ENCODE measurements around the gene MCOLN1. TPM values are rescaled to one million over a fixed set of nuclear protein-coding genes. Genes with fewer than 3 reads are reported as not detected.

The MCOLN1 gene
- total and polyA plus RNA-seq, 2 of the 8 experiments (the other 6 are each of a cell fraction or from before 2014, with no cell fraction given) = 19.1 to 40.0 TPM

- no peak overlapping the region for H2AFZ ChIP-seq (ENCODE audit: low read length)
- DNase-seq (ENCODE audit: low read depth in 1 of 2, low spot score in 2 of 2) = peak; percentile 47 to 83
- no peak overlapping the region for H4K91ac ChIP-seq (replicated peaks; ENCODE audit: insufficient read length, low read length)
- no peaks in the 10 kb centered on the region for H3K79me1 ChIP-seq (ENCODE audit: low read depth, low read length)
- peak overlapping the region; percentile 71 to 86 for H3K4me2 ChIP-seq (ENCODE audit: insufficient read depth in 1 of 2, low read depth in 2 of 2, low read length in 2 of 2)
- H3K36me3 ChIP-seq (ENCODE audit: control insufficient read depth in 2 of 4, insufficient read depth in 4 of 4, low read length in 3 of 4) = peaks cover 0 to 8% (median 3%) of the 10 kb centered on the region in 4 experiments; a peak in 4 of 8 replicates
- no peak overlapping the region for H2BK20ac ChIP-seq (ENCODE audit: low read length)
- no peak overlapping the region for H2BK15ac ChIP-seq (ENCODE audit: low read length)
- ChIA-PET POLR2A (ENCODE audit: partially characterized antibody) (interaction anchor here (1.0 to 7.6 kb wide), 10 partner anchors 10 to 265 kb away, joined by 3 to 80 read pairs (median 5); partner anchors contain the start of genes MCOLN1 and ZNF358), CTCF (ENCODE audit: partially characterized antibody) (interaction anchor here (0.9 to 1.5 kb wide), 7 partner anchors 10 to 147 kb away, joined by 3 to 6 read pairs (median 3); partner anchors contain the start of genes MCOLN1 and PEX11G)
- H4K5ac ChIP-seq (ENCODE audit: insufficient read length, low read depth, low read length) = peak overlapping the region; percentile 70
- H3K14ac ChIP-seq (ENCODE audit: insufficient read length) = no peak overlapping the region
- H3K18ac ChIP-seq (ENCODE audit: extremely low read depth, low read length) = peak overlapping the region; percentile 80
- peak overlapping the region; percentile 67 for H3K56ac ChIP-seq (replicated peaks; ENCODE audit: insufficient read length, low read depth, low read length)
- no peak overlapping the region for H3K27ac ChIP-seq (ENCODE audit: low read depth, low read length)
- FAIRE-seq = no peak
- no peak overlapping the region for H2AK5ac ChIP-seq (ENCODE audit: low read depth, low read length)
- H3K79me2 ChIP-seq (ENCODE audit: control insufficient read depth in 1 of 2, insufficient read depth in 2 of 2, low read length in 2 of 2) = no peaks in the 10 kb centered on the region
- no peak overlapping the region for H2BK12ac ChIP-seq (ENCODE audit: low read depth, low read length)
- H3K9me3 ChIP-seq (ENCODE audit: insufficient read depth in 2 of 2, low read depth in 1 of 2, low read length in 1 of 2) = no peaks in the 10 kb centered on the region
- peaks cover 0 to 6% (median 3%) of the 10 kb centered on the region in 4 experiments; a peak in 4 of 7 replicates for H3K4me1 ChIP-seq (replicated peaks in 1 of 4; ENCODE audit: control insufficient read depth in 3 of 4, insufficient read depth in 4 of 4, low read length in 3 of 4)
- no peak overlapping the region for H3K23ac ChIP-seq (ENCODE audit: insufficient read length)
- peak overlapping the region; percentile 36 to 58 (median 52) for H3K9ac ChIP-seq (replicated peaks in 1 of 4; ENCODE audit: extremely low read depth in 1 of 4, low read depth in 3 of 4, low read length in 3 of 4)
- peak overlapping the region; percentile 75; the same call in 1 of the 2 replicates for H2BK5ac ChIP-seq (ENCODE audit: low read depth, low read length)
- 2% methylated on average over 23 of the region's 27 CpGs; no CpG with 5 or more reads in 1 of the 2 experiments for WGBS, 2 experiments (ENCODE audit: extremely low coverage in 1 of 2, insufficient coverage in 1 of 2, insufficient read length in 1 of 2, insufficient replicate concordance in 2 of 2, low coverage in 1 of 2, low lambda C conversion rate in 2 of 2, missing lambda C conversion rate in 1 of 2)
- H3K4ac ChIP-seq (replicated peaks; ENCODE audit: insufficient read length, low read depth, low read length) = no peak overlapping the region
- no peaks in the 10 kb centered on the region for H3K27me3 ChIP-seq (replicated peaks in 1 of 4; ENCODE audit: control insufficient read depth in 3 of 4, extremely low read depth in 1 of 4, insufficient read depth in 3 of 4, low read length in 3 of 4)
- H3K23me2 ChIP-seq (ENCODE audit: low read depth, low read length) = no peaks in the 10 kb centered on the region; the same call in 1 of the 2 replicates
- H4K8ac ChIP-seq (ENCODE audit: extremely low read depth, insufficient read depth, low read length) = no peak overlapping the region
- H2BK120ac ChIP-seq (replicated peaks; ENCODE audit: low read depth, low read length) = no peak overlapping the region
- peak overlapping the region; percentile 76 to 98 (median 93) for H3K4me3 ChIP-seq (ENCODE audit: extremely low read depth in 1 of 4, insufficient read depth in 2 of 4, low read depth in 3 of 4, low read length in 4 of 4)
- H4K20me1 ChIP-seq (replicated peaks in 1 of 2; ENCODE audit: control insufficient read depth in 1 of 2, insufficient read depth in 2 of 2, low read length in 2 of 2) = no peaks in the 10 kb centered on the region
- no peak for TF ChIP-seq ZNF274 (IDR thresholded peaks at IDR 0.05; ENCODE audit: borderline replicate concordance, extremely low read depth, low read length)
- TF ChIP-seq CTBP2 (IDR thresholded peaks at IDR 0.05; ENCODE audit: borderline replicate concordance, insufficient read depth, insufficient read length, low read length) = no peak
- no peak for TF ChIP-seq EP300 (IDR thresholded peaks at IDR 0.05; ENCODE audit: borderline replicate concordance in 1 of 2, low read depth in 2 of 2, low read length in 2 of 2)
- TF ChIP-seq SAP30 (IDR thresholded peaks at IDR 0.05; ENCODE audit: insufficient read depth, insufficient replicate concordance, low read length) = peak; percentile 33
- peak in 1 of 2 experiments; percentile 60; a peak in 1 of 4 replicates for TF ChIP-seq HDAC2 (IDR thresholded peaks at IDR 0.05; ENCODE audit: borderline replicate concordance in 1 of 2, low read depth in 2 of 2, low read length in 2 of 2)
- peak; percentile 22 for TF ChIP-seq KDM4A (IDR thresholded peaks at IDR 0.05; ENCODE audit: low read depth, low read length, severe bottlenecking)
- TF ChIP-seq SIN3A (conservative IDR thresholded peaks at IDR 0.05 in 1 of 2, IDR thresholded peaks at IDR 0.05 in 1 of 2; ENCODE audit: low read depth in 1 of 2, low read length in 2 of 2) = 0 out of 4 replicates have a peak, but pooled peaks of 1 of the 2 experiments have one; percentile 8
- peak; percentile 86 for TF ChIP-seq TEAD4 (IDR thresholded peaks at IDR 0.05; ENCODE audit: low read depth, low read length)
- no peak for TF ChIP-seq SP1 (IDR thresholded peaks at IDR 0.05; ENCODE audit: low read depth, low read length)
- TF ChIP-seq YY1 (IDR thresholded peaks at IDR 0.05; ENCODE audit: low read depth, low read length) = peak; percentile 89
Measured at GRCh38 chr19:7534531-7535046, 12.2 kb downstream of the MCOLN1 start.
